GM21390 (cell line): ENCODE data around the gene OSBPL8.
"Not testable (repeated sequence)": the region's sequence is repeated elsewhere in the genome, so short reads cannot be mapped to it uniquely, and the experiment has no call there.

Source experiments
- ATAC-seq: cut with Tn5 transposase; IDR thresholded peaks from one replicate; pipeline ENCODE4 v1.9.1; 2021; ENCODE audit not compliant: unreplicated experiment

OSBPL8 gene

GRCh38 chr12:76375470-76375869, 184.1 kb downstream of the OSBPL8 start:
- no peak for ATAC-seq

- ATAC-seq = no peak
Observed at GRCh38 chr12:76374386-76375020, 185.1 kb downstream of the OSBPL8 start.

GRCh38 chr12:76368230-76368629, 191.3 kb downstream of the OSBPL8 start:
- no peak for ATAC-seq

GRCh38 chr12:76366163-76366562, 193.4 kb downstream of the OSBPL8 start:
- ATAC-seq = no peak

GRCh38 chr12:76364131-76364530, 195.4 kb downstream of the OSBPL8 start:
- ATAC-seq = not testable (repeated sequence)

GRCh38 chr12:76360316-76360715, 199.3 kb downstream of the OSBPL8 start:
- no peak for ATAC-seq

GRCh38 chr12:76356071-76356470, 203.5 kb downstream of the OSBPL8 start:
- no peak for ATAC-seq

GRCh38 chr12:76348079-76348901, 211.3 kb downstream of the OSBPL8 start, which contains the start of gene BBS10:
TSS of gene BBS10 (minus strand) at chr12:76348415. CDS start at chr12:76348358, 57 bp downstream.
- ATAC-seq = peak; percentile 97

- ATAC-seq = peak; percentile 32
Observed at GRCh38 chr12:76346798-76347420, 212.7 kb downstream of the OSBPL8 start.

- no peak for ATAC-seq
Observed at GRCh38 chr12:76346236-76346635, 213.3 kb downstream of the OSBPL8 start.

GRCh38 chr12:76345569-76345968, 214.0 kb downstream of the OSBPL8 start:
- ATAC-seq = no peak

- no peak for ATAC-seq
Observed at GRCh38 chr12:76341436-76342030, 218.0 kb downstream of the OSBPL8 start.

- no peak for ATAC-seq
Observed at GRCh38 chr12:76340680-76341435, 218.7 kb downstream of the OSBPL8 start.

- ATAC-seq = no peak
Observed at GRCh38 chr12:76337583-76337982, 222.0 kb downstream of the OSBPL8 start.

GRCh38 chr12:76332606-76333005, 227.0 kb downstream of the OSBPL8 start:
- ATAC-seq = no peak

GRCh38 chr12:76329606-76330005, 230.0 kb downstream of the OSBPL8 start:
- ATAC-seq = no peak

GRCh38 chr12:76329159-76329558, 230.4 kb downstream of the OSBPL8 start:
- ATAC-seq = no peak

GRCh38 chr12:76319595-76320319, 239.8 kb downstream of the OSBPL8 start:
- ATAC-seq = not testable (repeated sequence)

- ATAC-seq = no peak
Observed at GRCh38 chr12:76318773-76319594, 240.6 kb downstream of the OSBPL8 start.
